Measurements from ENCODE around the gene SHISA5. TPM values are rescaled to one million over a fixed set of nuclear protein-coding genes. Genes with fewer than 3 reads are reported as not detected.

Gene SHISA5
- total RNA-seq, 4 donors from 2014 or later, result 98.2 to 191 (median 122) TPM

- TF ChIP-seq POLR2AphosphoS5 (IDR thresholded peaks at IDR 0.05), result no peak
- H3K4me3 ChIP-seq, result no peak overlapping the region
- H3K27me3 ChIP-seq, result no peaks in the 10 kb centered on the region
- H3K36me3 ChIP-seq, result peaks cover 0 to 100% of the 10 kb centered on the region in 2 donors
- no peak for ATAC-seq
- WGBS, 2 donors (ENCODE audit: low coverage in 1 of 2), result 55 to 85% methylated on average over 2 to 5 of the region's 9 CpGs
- peak overlapping the region in 1 of 4 donors; percentile 17 for H3K27ac ChIP-seq
- no peaks in the 10 kb centered on the region for H3K9me3 ChIP-seq
- H3K4me1 ChIP-seq, result peaks cover 0 to 54% (median under 1%) of the 10 kb centered on the region in 3 donors
Measured at GRCh38 chr3:48418651-48419050, 85.3 kb downstream of the SHISA5 start.

GRCh38 chr3:48418140-48418539, 85.8 kb downstream of the SHISA5 start:
- H3K9me3 ChIP-seq, result no peaks in the 10 kb centered on the region
- H3K4me3 ChIP-seq, result no peak overlapping the region
- TF ChIP-seq EP300 (IDR thresholded peaks at IDR 0.05) (no peak), POLR2A (IDR thresholded peaks at IDR 0.05) (no peak), POLR2AphosphoS5 (IDR thresholded peaks at IDR 0.05) (no peak)
- TF ChIP-seq, protein P1, sequence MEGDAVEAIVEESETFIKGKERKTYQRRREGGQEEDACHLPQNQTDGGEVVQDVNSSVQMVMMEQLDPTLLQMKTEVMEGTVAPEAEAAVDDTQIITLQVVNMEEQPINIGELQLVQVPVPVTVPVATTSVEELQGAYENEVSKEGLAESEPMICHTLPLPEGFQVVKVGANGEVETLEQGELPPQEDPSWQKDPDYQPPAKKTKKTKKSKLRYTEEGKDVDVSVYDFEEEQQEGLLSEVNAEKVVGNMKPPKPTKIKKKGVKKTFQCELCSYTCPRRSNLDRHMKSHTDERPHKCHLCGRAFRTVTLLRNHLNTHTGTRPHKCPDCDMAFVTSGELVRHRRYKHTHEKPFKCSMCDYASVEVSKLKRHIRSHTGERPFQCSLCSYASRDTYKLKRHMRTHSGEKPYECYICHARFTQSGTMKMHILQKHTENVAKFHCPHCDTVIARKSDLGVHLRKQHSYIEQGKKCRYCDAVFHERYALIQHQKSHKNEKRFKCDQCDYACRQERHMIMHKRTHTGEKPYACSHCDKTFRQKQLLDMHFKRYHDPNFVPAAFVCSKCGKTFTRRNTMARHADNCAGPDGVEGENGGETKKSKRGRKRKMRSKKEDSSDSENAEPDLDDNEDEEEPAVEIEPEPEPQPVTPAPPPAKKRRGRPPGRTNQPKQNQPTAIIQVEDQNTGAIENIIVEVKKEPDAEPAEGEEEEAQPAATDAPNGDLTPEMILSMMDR (IDR thresholded peaks at IDR 0.05), result no peak
- ATAC-seq, result no peak
- no peaks in the 10 kb centered on the region for H3K27me3 ChIP-seq
- peak overlapping the region in 1 of 4 donors; percentile 17 for H3K27ac ChIP-seq
- no CpG with 5 or more reads among the region's 17 CpGs for WGBS, 2 donors (ENCODE audit: low coverage in 1 of 2)
- peaks cover 0 to 54% (median 0%) of the 10 kb centered on the region in 3 donors for H3K4me1 ChIP-seq
- peaks cover 0 to 100% of the 10 kb centered on the region in 2 donors for H3K36me3 ChIP-seq

Small RNA genes lying within 50 kb of the gene (small RNA-seq; reads per million reads assigned to genes)
- gene MIR6823, result 0 reads per million in 4 donors

Other genes with a start within 250 kb of the SHISA5 start
- 10 to 100 TPM; 19.9 to 32.7 (median 29.5) TPM for gene NME6, start 202.8 kb downstream of the SHISA5 start, total RNA-seq
- not detected for gene SPINK8, start 170.5 kb downstream of the SHISA5 start, total RNA-seq
- gene FBXW12, start 132.0 kb downstream of the SHISA5 start, total RNA-seq, result not detected
- 100 to 1,000 TPM; 125 to 186 (median 147) TPM for gene PLXNB1, start 74.1 kb downstream of the SHISA5 start, total RNA-seq
- gene CCDC51, start 64.1 kb downstream of the SHISA5 start, total RNA-seq, result 10 to 100 TPM; 10.2 to 32.6 (median 26.3) TPM
- gene TMA7, start 63.9 kb downstream of the SHISA5 start, total RNA-seq, result 100 to 1,000 TPM; 200 to 329 (median 260) TPM
- gene ATRIP, start 57.4 kb downstream of the SHISA5 start, total RNA-seq, result 1 to 10 TPM; 3.0 to 6.8 (median 5.2) TPM
- gene PFKFB4, start 52.6 kb upstream of the SHISA5 start, total RNA-seq, result 1 to 10 TPM; 1.8 to 2.9 (median 2.4) TPM
- gene UCN2, start 59.6 kb upstream of the SHISA5 start, total RNA-seq, result under 1 TPM in 1 of 4 donors, not detected in 3; 0.19 TPM
- gene COL7A1, start 91.2 kb upstream of the SHISA5 start, total RNA-seq, result 1 to 10 TPM; 1.7 to 3.9 (median 1.9) TPM
- gene UQCRC1, start 105.5 kb upstream of the SHISA5 start, total RNA-seq, result 100 to 1,000 TPM; 195 to 346 (median 302) TPM
- not detected for gene TMEM89, start 117.6 kb upstream of the SHISA5 start, total RNA-seq
- 10 to 100 TPM in 2 of 4 donors, 1 to 10 TPM in 2; 7.4 to 21.8 (median 10.7) TPM for gene SLC26A6, start 131.3 kb upstream of the SHISA5 start, total RNA-seq
- 1 to 10 TPM in 1 of 4 donors, under 1 TPM in 3; 0.40 to 1.0 (median 0.66) TPM for gene CELSR3, start 158.7 kb upstream of the SHISA5 start, total RNA-seq
- gene NCKIPSD, start 181.7 kb upstream of the SHISA5 start, total RNA-seq, result 10 to 100 TPM; 19.0 to 32.5 (median 21.1) TPM
- 10 to 100 TPM; 44.5 to 52.8 (median 48.1) TPM for gene IP6K2, start 213.0 kb upstream of the SHISA5 start, total RNA-seq